Adipose tissue (tissue), 3 donors: ENCODE measurements around the gene TSPAN14. TPM values are rescaled to one million over a fixed set of nuclear protein-coding genes. Genes with fewer than 3 reads are reported as not detected.

Experiments
- H3K27ac ChIP-seq: one replicate; pipeline ENCODE4 v1.5.1; 2013; ENCODE audit warnings: low read depth, low read length
- WGBS, 3 donors: extraction: QIAGEN DNeasy Blood & Tissue Kit; methylation state at CpG; one replicate each; pipeline ENCODE4 v1.1.7; 2013; 5-methylcytosine and 5-hydroxymethylcytosine counted together
- polyA plus RNA-seq, 3 donors: library from polyadenylated mRNA; stranded (reverse); fragments of 200-250 nt; gene quantifications; one replicate each; pipeline ENCODE4 v1.2.3, GENCODE V29; 2013
- donor health status: healthy with polysubstance abuse.
- donor health status: Bipolar disorder and iron deficiency.
- donor health status: healthy.

The TSPAN14 gene
- polyA plus RNA-seq, 3 donors: 29.5 to 82.7 (median 36.2) TPM

DNA sequence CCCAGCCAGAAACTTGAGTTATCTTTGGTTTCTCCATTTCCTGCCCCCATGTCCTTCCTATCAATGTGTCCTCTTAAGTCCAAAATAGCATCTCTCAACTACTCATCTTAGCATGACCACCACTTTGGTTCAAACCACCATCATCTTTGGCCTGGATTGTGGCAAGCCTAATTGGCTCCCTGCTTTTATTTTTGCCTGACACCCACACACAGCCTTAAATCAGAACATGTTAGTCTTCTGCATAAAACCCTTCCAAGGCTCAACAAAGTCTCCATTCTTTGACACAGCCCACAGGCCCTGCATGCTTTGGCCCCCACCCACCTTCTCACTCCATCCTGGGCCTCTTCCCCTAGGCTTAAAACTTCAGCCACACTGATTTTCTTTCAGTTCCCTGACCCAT, 2.0 kb upstream of the TSPAN14 start:
- no peak overlapping the region for H3K27ac ChIP-seq

DNA sequence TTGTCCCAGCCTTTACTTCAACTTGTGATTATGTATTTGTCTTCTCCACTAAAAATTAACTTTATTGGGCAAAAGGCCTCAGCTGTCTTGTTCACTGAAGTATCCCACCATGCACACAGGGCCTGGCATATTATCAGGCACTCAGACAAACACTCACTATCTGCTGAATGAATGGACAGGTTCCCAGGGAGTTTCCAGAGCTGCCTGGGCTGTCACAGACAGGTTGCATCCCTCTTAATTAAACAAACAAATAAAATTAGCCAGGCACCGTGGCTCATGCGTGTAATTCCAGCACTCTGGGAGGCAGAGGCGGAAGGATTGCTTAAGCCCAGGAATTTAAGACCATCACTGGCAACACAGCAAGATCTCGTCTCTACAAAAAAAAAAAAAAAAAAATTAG, 1.5 kb upstream of the TSPAN14 start:
- no peak overlapping the region for H3K27ac ChIP-seq
- 67 to 73% (median 71%) methylated on average over 4 of the region's 4 CpGs for WGBS, 3 donors

DNA sequence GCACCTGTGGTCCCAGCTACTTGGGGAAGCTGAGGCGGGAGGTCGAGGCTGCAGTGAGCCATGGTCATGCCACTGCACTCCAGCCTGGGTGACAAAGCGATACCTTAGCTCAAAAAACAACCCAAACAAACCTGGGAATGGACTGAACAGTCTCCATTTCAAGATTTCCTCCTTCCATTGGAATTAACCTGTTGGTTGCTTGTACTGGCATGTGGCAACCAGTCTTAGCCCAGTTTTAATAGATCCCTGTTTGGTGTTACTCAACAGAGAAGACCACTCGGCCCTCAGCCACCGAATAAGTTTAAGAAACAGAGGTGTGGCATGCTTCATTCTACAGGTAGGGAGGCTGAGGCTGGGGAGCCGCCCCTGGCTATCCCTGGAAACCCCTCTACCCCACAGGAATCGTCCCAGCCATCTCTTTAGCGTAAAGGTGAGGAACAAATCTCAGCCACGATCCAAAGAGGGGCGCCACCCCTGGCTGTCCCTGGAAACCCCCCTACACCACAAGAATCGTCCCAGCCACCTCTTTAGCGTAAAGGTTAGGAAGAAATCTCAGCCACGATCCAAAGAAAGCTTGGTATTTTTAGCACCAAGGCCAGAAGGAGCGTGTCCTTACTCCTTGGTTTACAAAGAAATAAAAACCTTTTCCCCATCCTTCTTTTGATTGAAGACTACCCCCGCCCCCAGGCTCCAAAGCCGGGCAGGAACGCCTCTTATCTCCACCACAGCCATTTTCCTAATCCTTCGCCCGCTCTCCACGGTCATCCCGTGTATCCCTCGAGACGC, 861 bp upstream of the TSPAN14 start:
- peak overlapping the region; percentile 65 for H3K27ac ChIP-seq
- WGBS, 3 donors: 27 to 35% (median 31%) methylated on average over 23 of the region's 23 CpGs

DNA sequence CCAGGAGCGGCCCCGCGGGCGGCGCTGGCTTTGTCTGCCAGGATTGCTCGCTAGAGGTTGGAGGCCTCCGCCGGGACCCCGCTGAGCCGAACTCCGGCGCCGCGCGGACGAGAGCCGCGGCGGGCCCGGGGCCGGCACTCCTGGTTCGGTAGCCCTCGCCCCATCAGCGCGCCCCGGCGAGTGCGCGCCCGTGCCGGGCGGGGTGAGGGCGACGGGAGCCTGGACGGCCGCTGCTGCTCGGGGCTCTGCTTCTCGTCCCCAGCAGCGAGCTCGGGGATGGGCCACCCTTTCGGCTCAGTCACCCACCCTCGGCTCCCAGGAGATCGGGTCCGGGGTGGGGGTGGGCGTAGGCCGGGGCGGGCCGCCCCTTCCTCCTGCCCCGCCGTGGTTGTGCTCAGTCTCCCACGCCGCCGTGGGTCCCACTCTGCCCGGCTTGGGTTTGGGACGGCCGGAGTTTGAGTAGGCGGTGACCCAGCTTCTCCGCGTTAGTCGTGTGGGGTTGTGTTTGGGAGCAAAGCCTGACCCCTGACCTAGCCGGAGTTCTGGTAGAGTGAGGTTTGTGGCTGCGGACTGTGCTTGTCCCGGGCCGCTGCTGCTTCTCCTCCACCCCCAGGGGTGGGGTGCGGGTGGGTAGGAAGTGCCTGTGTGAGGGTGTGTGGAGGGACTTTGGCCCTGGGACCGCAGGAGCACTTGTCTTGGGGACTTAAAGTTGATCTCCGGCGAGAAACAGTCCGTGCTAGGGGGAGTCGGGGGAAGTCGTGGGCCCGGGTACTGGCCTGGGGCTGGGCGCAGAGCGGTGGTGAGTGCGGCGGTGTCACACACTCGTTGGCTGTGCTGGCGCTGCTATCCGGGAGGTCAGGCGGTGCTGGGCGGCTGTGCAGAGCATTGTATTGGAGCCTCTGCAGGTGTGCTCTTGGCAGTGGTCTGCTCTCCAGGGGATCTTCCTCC, 677 bp downstream of the TSPAN14 start:
- WGBS, 3 donors: 0 to 1% (median 1%) methylated on average over 76 to 81 of the region's 81 CpGs
- H3K27ac ChIP-seq: peak overlapping the region; percentile 73

DNA sequence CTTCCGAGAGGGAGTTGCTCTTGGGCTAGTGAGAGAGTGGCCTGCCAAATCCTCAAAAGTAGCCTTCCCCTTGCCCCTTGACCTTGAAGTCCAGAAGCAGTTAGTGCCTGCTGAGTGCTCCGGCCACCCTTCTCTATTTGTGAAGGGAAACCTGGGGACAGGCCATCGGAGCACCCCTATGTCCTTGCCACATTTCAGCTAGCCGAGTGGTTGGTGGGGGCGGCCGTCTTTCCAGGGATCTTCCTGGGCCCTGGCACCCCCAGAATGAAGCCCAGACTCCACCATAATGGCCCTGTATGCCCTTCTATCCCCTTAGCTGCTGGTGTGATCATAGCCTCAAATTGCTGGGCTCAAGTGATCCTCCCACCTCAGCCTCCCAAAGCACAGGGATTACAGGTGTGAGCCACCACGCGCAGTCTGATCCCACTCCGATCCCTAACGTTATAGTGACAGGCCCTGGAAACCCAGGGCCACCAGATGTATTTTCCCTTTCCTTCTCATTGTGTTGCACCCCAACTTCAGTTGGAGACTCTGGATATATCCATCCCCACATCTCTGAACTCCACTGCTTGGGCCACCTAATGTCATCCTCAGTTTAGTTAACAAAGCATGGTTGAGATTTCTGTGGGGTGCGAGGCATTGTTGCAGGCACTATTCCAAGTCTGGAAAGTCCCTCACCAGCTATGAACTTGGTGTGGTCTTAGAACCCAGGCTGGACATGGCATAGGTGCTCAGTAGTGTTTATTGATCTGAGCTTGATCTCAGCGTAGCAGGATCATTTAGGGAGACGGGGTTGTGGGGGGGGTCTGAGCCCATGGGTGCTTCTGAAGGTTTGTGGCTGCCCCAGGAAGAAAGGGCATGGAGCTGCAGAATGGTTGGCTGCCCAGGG, 1.6 kb downstream of the TSPAN14 start:
- 43 to 50% (median 44%) methylated on average over 13 of the region's 13 CpGs for WGBS, 3 donors
- H3K27ac ChIP-seq: no peak overlapping the region

DNA sequence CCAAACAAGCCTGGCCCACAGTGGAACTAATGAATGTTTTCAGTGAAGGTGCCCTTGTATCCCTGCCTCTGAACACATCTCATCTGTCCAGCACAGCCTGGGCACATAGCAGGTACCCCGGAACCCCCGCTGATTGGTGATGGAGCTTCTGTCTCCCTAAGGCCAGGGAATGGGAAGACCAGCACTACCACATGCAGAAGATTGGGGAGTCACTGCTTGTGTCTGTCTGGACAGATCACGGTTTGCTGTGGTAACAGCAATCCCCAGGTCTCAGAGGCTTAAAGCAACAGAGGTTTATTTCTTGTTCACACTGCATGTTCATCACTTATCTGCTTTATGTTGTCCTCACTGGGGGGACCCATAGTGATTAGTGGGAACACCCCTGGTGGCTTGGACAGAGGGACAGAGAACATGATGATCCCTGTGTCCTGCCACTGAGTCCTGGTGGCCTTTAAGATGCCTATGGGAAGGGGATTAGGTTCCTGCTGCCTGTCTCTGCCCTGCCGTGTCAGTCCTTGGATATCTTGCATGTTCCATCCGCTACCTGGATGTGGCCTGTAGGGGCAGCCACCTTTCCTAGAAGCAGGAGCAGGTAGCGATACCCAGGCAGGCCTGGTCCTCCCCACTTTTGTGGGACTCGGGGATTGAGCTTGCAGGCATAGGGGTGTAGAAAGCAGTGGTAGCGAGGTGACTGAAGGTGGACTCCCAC, 3.6 kb downstream of the TSPAN14 start:
- H3K27ac ChIP-seq: no peak overlapping the region
- 77 to 84% (median 80%) methylated on average over 8 of the region's 8 CpGs for WGBS, 3 donors

DNA sequence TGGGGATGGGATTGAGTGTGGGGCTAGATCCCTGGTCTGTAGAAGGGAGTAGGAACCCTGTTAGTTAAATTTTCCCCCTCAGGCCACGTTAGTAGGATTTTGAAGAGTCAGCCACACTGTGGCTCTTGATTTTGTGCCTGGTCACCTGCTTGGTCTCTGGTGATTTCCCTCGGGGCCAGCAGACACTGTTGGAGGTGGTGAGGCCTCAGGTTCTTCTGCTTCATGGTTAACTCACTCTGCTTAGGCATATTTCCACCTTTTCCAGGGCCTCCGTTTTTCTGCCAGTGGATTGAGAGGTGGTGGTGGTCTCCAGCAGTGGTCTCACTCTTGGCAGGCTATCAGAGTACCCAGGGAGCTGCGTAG, 4.1 kb downstream of the TSPAN14 start:
- WGBS, 3 donors: 32 to 60% (median 47%) methylated on average over 4 of the region's 4 CpGs
- H3K27ac ChIP-seq: no peak overlapping the region

DNA sequence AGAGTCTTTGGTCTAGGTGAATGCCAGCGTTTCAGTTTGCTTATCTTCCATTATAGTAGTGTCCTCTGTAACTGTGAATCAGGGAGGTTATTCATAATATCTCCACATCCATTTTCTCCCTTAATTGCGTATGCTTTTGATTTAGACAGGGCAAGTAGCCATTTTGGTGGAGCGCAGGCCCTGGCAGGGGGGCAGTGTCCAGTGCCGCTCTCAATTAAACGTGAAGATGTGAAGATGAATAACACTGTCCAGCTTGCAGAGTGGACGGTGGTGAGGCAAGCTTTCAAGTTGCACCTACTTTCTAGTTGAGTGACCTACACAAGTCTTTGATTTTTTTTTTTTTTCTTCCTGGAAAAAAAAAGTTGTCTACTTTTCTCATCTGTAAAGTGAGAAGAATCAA, 4.5 kb downstream of the TSPAN14 start:
- 53 to 65% (median 57%) methylated on average over 6 of the region's 6 CpGs for WGBS, 3 donors
- no peak overlapping the region for H3K27ac ChIP-seq

DNA sequence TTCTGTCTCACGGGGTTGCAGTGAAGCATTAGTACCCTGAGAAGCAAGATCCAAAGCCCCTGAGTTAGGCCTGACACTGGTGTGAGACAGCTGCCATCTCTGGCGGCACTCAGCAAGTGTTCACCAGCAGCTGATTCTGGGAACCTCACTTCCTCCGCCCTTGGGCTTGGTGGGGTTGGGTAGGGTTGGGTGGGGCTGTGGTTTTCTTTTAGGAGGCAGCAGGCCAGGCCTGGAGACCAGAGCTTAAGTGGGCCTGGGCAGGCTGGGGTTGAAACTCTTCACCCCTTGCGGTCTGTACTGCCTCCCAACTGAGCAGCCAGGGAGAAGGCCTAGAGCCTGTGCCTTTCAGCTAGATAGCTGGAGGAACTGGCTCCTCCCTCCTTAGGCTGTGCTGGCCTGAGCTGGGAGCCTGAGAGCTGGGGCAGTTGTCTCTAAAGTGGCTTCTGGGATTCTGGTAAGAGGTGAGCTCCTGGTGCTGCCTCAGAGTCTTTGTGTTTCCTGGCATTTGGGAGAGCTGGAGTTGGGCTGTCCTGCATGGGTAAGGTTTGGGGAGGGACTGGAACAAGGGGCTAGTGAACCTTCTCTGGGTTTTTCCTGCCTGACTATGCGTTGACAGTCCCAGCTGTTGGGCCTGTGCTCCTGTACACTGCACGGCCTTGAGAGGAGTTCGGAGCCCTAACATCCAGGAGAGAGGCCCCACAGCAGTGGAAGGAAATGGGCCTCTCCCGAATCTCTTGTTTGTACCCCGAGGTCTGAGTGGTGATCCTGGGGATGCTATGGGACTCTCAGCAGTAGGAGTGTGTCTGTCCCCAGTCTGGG, 5.1 kb downstream of the TSPAN14 start:
- peak overlapping the region; percentile 21 for H3K27ac ChIP-seq
- 21 to 27% (median 26%) methylated on average over 9 of the region's 9 CpGs for WGBS, 3 donors

DNA sequence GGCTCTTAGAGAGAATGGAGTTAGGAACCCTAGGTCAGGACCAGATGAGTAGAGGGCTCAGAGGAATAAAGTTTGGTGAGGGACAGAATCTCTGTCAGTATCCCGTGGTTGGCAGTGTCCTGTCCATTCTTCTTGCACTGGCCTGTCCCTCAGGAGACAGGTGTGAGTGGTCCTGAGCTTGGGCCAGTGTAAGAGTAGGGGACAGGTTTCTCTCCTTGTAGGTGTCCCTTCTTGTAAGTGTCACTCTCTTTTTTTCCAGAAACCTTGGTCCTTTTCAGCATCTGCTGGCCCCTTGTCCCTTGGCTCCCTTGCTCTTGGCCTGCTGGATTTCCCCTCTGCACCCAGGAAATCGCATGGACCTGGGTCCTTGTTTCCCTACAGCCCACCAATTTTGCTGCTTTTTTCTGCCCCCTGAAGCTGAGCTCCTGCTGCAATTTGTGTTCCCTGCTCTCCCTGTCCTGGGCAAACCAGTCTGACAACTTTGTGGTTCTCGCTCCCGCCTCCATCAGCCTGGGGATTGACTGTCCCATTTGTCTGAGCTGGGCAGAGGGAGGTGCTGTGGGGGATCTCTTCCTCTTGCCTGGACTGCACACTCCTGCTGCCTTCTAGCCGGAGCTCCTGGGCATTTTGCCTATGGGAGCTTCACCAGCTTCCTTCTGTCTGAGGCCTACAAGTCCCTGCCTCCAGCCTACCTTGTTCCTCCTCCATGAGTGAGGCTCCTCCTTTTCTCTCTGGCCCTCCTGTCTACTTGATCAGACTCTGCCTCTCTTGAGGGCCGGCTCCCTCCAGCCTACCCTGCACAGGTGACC, 6.5 kb downstream of the TSPAN14 start:
- WGBS, 3 donors: 14 to 35% (median 25%) methylated on average over 6 of the region's 6 CpGs
- no peak overlapping the region for H3K27ac ChIP-seq

DNA sequence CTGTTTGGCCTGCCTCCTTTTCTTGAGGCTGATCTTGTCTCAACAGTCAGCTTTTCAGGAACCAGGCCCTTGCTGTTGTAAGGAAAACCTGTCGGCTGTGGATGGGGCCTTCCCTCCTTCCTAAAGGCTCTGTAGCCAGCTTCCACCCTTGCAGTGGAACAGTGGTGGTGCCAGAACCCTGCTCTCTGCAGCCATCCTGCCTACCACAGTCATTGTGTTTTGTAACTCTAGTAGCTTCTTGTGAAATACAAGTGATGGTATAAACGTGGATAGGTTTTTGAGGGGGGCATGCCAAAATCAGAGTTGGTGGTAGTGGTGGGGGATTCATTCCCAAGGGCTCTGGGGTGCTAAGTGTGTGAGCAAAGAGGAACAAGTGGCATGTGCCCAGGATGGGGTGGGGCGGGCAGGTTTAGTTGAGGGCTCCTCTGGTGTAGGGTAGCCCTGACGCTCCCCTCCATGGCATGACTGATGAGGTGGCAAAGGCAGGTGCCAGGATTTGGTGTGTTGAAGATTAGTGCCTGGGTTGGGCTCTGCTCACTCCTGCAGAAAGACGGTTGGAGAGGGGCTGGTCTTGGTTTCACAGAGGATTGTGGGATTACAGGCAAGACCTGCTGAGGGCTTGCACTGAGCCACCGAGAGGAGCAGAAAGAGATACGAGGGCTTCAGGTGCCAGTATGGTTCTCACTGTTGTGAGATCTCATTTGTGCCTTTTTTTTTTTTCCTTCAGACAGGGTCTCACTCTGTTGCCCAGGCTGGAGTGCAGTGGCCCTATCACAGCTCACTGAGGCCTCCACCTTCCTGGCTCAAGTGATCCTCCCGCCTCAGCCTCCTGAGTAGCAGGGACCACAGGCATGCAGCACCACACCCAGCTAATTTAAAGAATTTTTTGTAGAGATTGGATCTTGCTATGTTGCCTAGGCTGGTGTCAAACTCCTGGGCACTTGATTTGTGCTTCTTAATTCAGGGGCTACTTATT, 7.4 kb downstream of the TSPAN14 start:
- 39 to 44% (median 42%) methylated on average over 8 of the region's 8 CpGs for WGBS, 3 donors
- no peak overlapping the region for H3K27ac ChIP-seq

DNA sequence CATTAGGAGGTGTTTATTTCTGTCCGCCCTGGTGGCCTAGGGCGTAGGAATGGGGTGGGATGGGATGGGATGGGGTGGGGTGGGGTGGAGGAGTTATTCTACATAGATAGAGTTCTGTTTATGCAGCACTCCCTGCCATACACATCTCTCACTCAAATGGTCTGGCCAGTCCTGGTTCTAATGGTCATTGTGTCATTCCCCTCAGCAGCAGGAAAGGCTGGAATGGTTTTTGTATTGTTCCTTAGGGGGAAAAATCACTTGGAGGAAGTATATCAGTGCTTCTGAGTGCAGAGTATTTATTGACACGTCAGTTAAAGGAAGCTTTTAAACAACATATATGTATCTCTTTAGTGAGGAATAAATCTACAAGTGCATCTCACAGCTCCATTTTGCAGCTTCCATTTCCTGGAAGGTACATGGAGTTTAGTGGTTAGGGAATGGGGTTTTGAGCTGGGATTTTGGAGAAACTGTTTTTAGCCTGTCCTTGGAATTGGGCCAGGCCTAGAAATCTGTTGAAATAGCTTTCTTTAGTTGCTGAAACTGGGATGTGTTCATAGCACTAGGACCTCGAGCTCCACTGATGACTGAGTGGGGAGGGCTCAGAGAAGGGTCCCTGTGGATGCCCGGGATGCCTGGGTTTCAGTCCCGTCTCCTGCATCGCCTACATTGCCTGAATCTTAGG, 8.3 kb downstream of the TSPAN14 start:
- H3K27ac ChIP-seq: no peak overlapping the region
- WGBS, 3 donors: 31 to 62% (median 36%) methylated on average over 7 of the region's 7 CpGs

DNA sequence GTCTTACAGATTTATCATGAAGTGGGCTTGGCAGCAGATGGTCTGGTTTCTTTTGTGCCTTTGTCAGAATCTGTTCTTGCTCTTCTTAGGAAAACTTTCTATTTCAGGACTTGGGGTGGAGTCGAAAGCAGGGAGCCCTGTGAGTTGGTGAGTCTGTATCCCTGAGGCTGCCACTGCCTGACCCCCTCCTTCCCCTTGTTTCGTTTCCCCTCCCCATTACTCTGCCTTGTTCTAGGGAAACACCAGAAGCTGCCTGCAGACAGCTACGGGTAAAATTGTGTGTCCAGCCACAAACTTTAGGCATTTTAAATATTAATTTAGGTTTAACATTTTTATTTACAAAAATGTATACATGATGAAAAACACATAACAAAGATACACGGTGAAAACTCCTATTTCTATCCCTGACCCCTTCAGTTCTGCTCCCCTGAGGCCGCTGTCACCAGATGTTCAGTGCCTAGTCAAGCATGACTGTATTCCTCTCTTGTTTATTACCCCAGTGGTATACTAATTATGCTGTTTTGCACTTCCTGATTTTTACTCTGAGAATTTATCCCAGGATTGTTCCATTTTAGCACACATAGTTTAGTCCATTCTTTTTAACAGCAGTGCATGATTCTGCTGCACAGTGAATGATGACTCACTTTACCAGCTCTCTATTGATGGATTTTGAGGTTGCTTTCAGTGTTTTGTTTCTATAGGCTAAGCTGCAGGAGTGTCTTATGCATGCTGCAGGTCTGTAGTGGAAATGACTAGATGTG, 9.1 kb downstream of the TSPAN14 start:
- no peak overlapping the region for H3K27ac ChIP-seq
- WGBS, 3 donors: 28 to 46% (median 30%) methylated on average over 5 of the region's 5 CpGs

DNA sequence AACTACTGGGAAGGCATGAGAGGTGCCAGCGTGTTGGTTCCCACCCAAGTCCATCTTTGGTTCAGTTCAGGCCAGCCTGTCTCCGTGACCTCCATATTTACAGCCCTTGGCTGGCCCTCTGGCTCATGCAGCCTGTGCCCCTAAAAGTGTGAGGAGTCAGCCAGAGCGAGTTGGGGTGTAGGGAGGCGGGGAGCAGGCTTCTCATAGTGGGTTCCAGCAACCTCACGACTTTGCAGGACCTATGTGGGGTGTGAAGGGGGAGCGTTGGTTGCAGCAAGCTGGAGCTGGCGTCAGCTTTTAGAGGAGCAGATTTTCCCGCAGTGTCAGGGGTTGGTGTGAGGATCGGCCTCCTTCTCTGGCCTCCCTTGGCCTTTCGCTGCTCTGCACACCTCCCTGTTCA, 9.8 kb downstream of the TSPAN14 start:
- 75 to 81% (median 81%) methylated on average over 10 of the region's 10 CpGs for WGBS, 3 donors

More for the DNA sequence above, 9.8 kb downstream of the TSPAN14 start:
- no peak overlapping the region for H3K27ac ChIP-seq
